Measurements from ENCODE around the gene ANO8.
"Not testable (repeated sequence)": the region's sequence is repeated elsewhere in the genome, so short reads cannot be mapped to it uniquely, and the experiment has no call there.

Gene ANO8

DNA sequence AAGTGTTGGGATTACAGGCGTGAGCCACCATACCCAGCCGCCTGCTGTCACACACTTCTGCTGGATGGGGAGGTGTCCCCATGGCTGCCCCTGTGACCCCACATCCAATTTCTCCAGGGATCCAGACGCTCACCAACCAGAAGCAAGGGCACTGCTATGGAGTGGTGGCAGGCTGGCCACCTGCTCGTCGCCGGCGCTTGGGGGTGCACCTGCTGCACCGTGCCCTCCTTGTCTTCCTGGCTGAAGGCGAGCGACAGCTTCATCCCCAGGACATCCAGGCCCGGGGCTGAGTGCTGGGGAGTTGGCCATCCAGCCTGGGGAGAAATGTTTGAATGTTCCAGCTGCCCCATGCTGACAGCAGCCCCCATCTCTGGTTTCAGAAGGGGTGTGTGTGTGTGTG is 48.4 kb downstream of the ANO8 start:
- DNase-seq, result no peak

DNA sequence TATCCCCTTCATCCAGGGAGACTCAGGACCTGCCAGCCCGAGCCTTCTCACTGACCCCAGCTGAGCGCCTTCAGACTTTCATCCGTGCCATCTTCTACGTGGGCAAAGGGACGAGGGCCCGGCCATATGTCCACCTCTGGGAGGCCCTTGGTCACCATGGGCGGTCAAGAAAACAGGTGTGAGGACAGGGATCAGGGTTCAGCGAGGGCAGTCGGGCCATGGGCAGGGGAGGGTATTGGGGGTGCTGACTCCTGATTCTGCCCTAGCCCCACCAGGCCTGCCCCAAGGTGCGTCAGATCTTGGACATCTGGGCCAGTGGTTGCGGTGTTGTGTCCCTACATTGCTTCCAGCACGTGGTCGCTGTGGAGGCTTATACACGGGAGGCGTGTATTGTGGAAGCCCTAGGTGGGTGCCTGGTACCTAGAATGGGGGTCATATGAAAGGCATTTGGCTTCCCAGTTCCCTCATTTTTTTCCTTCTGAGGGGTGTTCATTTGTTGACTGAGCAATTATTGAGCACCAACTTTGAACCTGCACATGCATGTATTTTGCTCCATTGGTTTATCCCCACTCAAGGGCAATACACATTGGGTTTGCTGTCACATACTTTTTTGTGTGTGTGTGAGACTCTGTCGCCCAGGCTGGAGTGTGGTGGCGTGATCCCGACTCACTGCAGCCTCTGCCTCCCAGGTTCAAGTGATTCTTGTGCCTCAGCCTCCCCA is 49.1 kb downstream of the ANO8 start:
- no peak for DNase-seq

GRCh38 chr19:17283504-17283996 is 51.1 kb downstream of the ANO8 start:
- no peak for DNase-seq

- peak; percentile 69 for DNase-seq
Measured at GRCh38 chr19:17282488-17283125, 52.0 kb downstream of the ANO8 start.

- no peak for DNase-seq
Measured at GRCh38 chr19:17281391-17282304, 53.0 kb downstream of the ANO8 start, which contains the start of gene ANKLE1. Gene ANKLE1, plus strand, starts transcription at chr19:17281901. Its CDS starts 20 bp downstream, at chr19:17281921.

- no peak for DNase-seq
Measured at GRCh38 chr19:17279436-17279835, 55.2 kb downstream of the ANO8 start.

DNA sequence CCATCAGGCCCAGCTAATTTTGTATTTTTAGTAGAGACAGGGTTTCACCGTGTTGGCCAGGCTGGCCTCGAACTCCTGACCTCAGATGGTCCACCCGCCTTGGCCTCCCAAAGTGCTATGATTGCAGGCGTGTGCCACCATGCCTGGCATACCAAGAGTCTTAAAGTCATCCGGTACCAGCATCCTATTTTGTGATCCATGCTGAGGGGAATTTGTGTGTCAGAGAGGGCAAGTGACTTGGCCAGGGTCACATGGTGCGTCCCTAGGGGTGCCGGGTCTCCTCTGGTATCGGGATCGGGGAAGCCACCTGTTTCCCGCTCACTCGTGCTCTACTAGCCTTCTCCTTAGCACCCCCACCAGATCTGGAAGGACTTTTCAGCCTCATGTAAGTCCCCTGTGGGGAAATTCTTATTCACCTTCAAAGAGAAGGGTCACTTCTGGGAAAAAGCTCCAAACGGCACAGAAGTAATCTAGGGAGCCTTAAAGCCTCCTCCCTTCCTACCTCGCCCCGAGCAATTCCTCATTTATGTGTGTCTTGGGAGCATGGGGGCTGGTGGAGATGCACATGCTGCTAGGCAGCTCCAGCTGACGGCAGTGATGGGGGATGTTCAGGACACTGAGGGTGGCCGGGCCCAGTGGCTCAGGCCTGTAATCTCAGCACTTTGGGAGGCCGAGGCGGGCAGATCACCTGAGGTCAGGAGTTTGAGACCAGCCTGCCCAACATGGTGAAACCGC is 59.0 kb downstream of the ANO8 start:
- DNase-seq, result no peak

GRCh38 chr19:17274892-17275291 is 59.8 kb downstream of the ANO8 start:
- not testable (repeated sequence) for DNase-seq

All from midbrain (tissue), 1 donor.